IPS-NIHi7 (cell line): ENCODE measurements around the gene LMOD3.
A peak's percentile ranks its signal among the peaks of the same experiment; 100 is the strongest.

Experiments
- DNase-seq: peaks from one replicate; pipeline ENCODE4 v3.0.0; 2012; ENCODE audit warnings: mixed read lengths; ENCODE audit errors: extremely low spot score

LMOD3 gene

DNA sequence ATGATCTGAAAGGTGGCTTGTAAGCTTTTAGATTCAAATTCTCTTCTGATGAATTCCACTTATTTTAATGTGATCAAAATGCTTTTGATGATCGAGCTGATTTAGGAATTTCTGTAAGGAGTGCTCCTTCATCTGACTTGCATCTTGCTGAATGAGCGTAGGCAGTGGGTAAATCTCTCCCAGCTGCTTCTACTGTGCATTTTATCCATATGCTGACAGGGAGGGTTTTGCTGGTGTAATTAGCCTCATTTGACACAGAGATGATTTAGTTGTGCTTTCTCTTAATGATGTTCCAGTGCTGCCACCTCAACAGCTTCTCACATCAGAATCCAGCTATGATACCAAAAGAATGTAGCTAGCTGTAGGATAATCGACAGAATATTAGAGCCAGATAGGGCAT is 3.8 kb upstream of the LMOD3 start:
- no peak for DNase-seq

DNA sequence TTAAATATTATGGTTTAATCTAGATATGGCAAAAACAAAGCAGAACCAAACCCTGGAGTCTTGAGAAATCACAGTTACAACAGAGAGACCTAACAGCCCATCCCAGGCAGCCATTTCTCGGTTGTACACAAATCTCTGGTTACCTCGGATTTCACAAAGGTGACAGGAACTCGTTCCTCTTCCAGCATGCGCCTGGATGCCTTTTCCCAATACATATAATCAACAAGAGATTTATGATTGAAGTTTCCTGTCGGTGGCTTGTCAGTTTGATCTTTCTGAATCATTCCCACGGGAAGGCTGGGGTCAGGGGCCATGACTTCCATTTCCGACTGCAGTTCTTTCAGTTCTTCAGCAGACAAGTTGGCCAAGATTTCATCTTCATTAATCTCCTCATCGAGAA is 445 bp downstream of the LMOD3 start:
- DNase-seq: no peak

GRCh38 chr3:69121513-69121912 is 882 bp downstream of the LMOD3 start:
- DNase-seq: no peak

DNA sequence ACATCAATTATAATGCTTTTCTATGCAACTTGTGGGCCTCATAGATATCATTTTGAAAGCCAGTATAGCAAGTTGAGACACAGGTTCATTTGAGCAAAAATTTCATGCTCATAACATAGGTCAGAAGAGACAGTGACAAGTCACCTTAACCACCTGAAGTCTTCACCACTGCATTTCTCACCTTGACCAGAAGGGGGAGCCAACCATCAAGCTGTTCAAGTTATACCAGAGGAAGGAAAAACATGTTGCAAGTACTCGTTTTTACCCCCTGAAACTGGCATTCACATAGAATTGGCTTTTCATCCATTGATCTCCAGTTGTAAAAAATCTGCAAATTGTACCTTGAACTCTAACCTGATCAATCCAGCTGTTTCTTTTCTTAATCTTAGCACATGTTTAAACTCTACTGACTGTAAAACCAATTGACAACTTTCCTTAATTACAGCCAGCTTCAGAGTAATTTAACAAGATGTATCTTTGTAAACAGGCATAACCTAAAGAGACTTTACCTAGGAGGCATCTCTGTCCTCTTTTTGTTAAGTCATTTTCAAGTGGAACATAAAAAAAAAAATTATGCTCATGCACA is 1.4 kb downstream of the LMOD3 start:
- DNase-seq: peak; percentile 75

DNA sequence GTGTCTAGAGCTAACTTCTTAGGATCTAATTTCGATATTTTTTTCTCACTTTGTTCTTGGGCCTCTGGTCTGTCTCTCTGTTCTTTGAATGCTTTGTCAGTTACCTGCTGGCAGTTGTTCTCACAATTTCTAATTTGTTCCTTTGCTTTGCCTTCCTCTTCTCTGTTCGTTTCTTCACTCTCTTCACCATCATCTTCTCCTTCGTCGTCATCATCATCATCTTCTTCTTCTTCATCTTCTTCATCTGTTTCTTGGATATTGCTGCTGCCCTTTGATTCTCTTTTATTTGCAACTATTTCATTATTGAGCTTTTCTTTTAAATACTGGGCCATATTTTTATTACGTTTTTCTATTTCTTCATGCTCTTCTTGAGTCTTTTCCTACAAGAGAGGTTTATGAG is 2.7 kb downstream of the LMOD3 start:
- DNase-seq: no peak

- no peak for DNase-seq
Observed at GRCh38 chr3:69119138-69119537, 3.3 kb downstream of the LMOD3 start.

- no peak for DNase-seq
Observed at GRCh38 chr3:69118555-69118954, 3.8 kb downstream of the LMOD3 start.

GRCh38 chr3:69116897-69117296 is 5.5 kb downstream of the LMOD3 start:
- no peak for DNase-seq

GRCh38 chr3:69116162-69116561 is 6.2 kb downstream of the LMOD3 start:
- no peak for DNase-seq

GRCh38 chr3:69115731-69116130 is 6.7 kb downstream of the LMOD3 start:
- no peak for DNase-seq

- no peak for DNase-seq
Observed at GRCh38 chr3:69113536-69113935, 8.9 kb downstream of the LMOD3 start.

DNA sequence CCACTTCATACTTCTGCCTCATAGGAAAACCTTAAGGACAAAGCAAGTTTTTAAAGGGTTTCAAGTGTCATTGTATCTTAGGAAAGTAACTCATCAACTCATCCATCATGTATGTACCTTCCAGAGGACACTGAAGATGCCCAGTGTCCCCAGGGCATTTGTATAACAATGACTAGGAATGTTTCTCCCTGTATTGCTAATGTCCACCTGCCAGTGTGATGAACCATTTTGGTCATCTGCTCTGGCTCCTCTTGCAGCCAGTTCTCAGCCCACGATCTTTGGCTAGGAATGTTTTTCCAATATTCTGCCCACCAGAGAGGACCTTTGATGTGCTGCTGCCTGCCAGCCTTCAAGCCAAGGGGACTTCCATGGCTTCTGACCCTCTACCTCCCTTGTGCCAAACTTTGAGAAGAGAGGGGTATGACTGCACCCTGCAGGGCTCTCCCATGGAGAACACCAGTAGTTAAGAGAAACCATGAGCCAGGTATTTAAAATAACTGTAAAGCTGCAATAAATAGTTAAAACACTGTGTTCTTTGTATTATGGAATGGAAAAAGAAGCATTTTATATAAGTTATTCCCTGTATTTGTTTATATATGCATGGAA is 11.4 kb downstream of the LMOD3 start:
- no peak for DNase-seq

DNA sequence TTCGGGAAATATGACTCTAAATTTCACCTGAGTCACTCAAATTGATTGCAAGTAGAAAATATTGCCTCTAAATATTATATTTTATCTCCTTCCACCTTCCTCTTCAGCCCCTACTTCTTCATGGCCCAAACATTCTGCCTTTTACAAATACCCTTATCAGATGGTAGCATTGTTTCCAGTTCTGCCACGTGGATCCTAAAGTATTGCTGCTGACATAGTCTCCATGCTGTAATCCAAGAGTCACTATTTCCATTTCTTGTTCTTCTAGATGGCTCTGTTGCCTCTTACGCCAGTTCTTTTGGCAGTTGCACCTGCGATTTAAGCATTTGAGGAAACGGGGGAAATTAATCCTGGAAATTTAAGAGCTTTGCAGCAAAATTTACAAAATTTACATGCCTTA is 13.6 kb downstream of the LMOD3 start:
- no peak for DNase-seq

DNA sequence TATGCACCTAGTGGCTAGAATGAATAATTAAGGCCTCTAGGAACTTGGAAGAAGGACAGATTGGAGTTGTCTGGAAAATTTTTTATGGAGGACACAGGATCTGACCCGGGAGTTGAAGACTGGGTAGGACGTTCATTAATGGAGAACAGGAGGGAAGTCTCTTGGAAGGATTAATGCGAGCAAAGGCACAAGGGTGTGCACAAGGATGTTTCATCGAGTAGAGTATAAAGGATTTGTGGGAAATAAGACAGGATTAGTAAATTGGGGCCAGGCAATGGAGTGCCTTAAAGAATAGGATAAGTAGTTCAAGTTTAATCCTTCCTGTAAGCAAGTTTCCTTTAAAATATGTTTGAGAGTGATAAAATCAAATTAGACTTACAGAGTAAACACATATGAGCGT is 14.6 kb downstream of the LMOD3 start:
- no peak for DNase-seq

DNA sequence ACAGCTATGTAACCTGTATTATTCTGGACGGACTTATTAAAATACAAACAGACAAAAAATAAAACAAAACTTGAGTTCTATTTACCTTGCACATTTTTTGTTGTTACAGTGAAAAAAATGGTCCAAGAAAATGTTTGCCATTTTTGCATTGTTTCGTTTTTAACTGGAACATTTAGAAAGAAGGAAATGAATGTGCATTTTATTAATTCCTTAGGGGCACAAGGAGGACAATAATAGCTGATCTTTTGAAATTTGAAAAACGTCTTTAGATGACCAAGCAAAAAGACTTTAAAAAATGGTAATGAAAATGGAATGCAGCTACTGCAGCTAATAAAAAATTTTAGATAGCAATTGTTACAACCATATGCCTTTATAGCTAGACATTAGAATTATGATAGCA is 17.1 kb downstream of the LMOD3 start:
- no peak for DNase-seq

- DNase-seq: no peak
Observed at GRCh38 chr3:69104586-69104985, 17.8 kb downstream of the LMOD3 start.

DNA sequence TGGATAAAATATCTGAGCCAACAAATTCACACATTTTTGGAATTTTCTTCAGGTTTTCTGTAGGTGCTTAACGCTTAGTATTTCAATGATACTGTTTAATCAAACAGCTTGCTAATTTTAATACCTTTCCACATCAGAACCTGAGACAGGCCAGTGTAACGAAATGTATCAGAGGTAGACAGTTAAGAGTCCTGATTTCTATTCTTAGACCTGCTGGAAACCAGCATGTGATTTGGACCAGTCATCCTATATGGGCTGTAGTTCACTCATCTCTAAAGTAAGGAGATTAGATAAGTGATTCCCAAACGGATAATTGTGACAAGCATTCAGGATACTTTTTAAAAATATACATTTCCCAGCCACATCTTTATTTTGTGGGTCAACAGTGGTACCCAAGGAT is 19.3 kb downstream of the LMOD3 start:
- DNase-seq: no peak

GRCh38 chr3:69102384-69102783 is 20.0 kb downstream of the LMOD3 start:
- DNase-seq: no peak

GRCh38 chr3:69099576-69099975 is 22.8 kb downstream of the LMOD3 start:
- DNase-seq: no peak

DNA sequence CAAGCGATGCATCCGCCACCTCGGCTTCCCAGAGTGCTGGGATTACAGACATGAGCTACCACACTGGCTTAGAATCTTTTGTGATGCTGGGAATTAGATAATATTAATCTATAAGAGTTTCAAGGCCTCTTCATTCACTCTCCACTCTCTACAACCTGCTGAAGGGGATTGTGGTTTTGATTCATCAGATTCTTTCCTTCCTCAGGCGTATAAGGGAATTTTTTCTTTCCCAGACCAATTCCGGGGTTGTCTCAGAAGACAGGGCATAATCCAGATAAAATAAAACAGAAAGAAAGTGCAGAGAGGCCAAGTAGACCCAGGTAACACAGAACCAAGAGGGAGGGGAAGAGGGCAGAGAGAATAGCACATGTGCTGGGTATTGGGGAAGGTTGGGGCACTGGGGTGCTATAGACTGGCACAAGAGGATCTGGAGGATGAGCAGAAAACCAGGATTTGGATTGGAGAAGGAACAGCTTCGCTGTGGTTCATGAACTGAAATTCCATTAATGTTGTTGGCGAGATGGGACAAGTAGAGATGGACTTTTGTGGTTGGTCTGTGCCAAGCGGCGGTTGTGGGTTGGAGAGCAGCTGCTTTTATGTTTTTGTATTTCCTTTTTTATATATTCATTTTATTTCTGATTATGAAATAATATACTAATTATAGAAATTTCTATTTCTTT is 24.8 kb downstream of the LMOD3 start:
- DNase-seq: no peak

- DNase-seq: no peak
Observed at GRCh38 chr3:69096299-69096698, 26.1 kb downstream of the LMOD3 start.

- no peak for DNase-seq
Observed at GRCh38 chr3:69095636-69096035, 26.8 kb downstream of the LMOD3 start.

GRCh38 chr3:69094467-69095205 is 27.8 kb downstream of the LMOD3 start:
- DNase-seq: no peak
